ENCODE data around the gene S100P.

The S100P gene

GRCh38 chr4:6697131-6697530 is 3.5 kb downstream of the S100P start:
- no peak for DNase-seq (ENCODE audit: low read depth in 2 of 2)

DNA sequence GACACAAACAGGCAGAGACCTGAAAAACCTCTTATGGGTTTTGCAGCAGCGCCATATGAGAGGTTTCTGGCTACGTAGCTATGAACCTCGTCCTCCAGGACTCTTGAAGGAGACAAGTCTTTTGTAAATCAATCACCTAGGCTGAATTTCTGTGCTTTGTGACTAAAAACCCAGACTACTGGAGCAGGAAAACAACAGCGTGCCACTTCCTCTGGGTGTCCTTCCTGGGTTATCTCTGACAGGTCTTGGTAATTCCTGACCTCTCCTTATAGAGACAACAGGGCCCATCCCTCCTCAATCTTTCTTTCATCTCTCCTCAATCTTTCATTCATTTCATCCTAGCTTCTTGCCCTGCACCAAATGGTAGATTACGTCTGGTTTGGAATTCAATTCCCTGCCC is 5.7 kb downstream of the S100P start:
- no peak for DNase-seq (ENCODE audit: low read depth in 2 of 2)

GRCh38 chr4:6699903-6700302 is 6.2 kb downstream of the S100P start:
- no peak for DNase-seq (ENCODE audit: low read depth in 2 of 2)

- peak in 1 of 2 donors; percentile 37 for DNase-seq (ENCODE audit: low read depth in 2 of 2)
Observed at GRCh38 chr4:6701371-6701770, 7.7 kb downstream of the S100P start.

GRCh38 chr4:6702761-6703160 is 9.1 kb downstream of the S100P start:
- DNase-seq (ENCODE audit: low read depth in 2 of 2): no peak

DNA sequence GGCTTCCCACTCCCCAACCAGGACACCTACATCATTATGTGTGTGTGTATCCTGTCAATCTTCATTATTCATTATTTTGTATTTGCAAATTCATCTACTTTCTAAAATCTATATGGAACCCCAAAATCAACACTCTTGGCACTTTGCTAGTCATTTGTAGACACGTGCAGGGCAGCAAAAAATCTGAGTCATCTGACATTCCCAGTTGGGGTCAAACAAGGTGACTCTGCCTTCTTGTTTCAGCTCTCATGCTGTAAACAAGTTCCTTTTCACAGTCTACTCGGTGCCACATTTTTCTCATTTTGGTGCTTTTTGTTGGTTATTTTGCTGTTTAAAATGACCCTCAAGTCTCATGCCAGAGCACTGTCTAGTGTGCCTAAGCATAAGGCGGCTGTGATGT is 10.1 kb downstream of the S100P start:
- no peak for DNase-seq (ENCODE audit: low read depth in 2 of 2)

DNA sequence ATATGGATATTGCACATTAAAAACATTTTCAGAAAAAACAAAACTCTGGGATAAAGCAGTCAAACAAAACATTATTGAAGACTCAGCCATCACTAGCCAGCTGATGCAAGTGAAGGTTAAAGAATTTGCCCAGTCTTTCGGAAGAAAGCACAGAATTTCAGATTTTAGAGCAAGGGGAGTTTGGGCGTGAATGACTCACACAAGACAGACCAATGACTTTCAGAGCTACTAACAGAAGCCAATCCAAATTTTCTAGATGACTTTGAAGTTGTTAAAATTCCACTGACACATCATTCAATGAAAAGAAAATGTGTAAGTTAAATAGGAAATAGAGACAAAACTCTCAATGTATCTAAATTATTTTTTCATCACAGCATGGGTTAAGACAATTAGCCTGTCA is 12.0 kb downstream of the S100P start:
- DNase-seq (ENCODE audit: low read depth in 2 of 2): no peak

DNA sequence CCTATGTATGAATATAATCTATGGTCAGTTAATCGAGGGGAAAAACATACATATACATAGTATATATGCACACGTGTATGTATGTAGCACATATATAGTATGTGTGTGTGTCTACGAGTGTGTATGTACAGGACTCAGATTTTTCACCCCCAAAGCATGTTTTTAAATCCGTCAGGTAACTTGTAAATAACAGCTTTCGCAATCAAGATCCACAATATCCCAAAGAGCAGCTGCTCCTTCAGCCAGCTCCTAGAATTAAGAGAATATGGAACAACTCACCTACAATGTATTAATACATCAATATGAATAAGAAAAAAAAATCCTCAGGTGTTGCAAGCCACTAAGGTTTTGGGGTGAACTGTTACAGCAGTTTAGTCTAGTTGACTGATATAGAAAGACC is 12.5 kb downstream of the S100P start:
- DNase-seq (ENCODE audit: low read depth in 2 of 2): no peak

DNA sequence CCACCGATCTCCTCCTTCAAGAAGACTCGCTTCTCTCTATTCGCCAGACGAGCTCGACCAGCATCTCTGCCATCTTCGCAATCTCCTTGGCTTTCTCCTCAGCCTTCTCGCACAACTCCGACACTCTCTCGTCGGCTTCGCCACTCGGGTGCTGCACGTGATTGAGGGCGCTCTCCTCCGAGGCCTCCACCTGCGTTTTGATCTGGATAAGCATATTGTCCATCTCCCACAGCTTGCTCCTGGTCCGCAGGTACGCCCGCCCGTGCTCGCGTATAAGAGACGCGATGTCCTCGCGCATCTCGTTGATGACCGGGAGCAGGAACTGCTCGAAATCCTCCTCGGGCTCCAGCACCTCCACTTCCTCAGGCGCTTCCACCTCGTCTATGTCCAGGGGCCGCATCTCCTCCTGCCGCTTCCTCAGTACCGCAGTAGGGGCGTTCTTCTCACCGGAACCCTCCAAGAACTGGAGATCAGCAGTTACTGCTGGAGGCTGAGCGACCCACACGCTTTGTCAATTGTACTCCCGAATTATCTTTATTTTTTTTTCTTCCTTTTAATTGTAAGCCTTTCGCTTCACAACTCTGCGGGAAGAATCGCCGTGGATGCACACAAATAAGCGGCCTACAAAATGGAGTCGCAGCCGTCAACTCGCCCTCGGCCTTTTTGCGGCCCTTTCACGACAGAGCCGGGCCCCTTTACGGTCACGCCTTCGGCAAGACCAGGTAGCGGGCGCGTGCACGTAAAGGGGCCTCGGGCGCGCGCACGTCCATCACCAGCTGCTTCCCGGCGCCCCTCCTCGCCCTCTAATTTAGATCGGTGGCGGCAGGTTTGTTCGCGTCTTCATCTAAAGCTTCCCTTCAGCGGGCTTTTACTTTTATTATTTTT is 15.8 kb downstream of the S100P start, which contains the start of gene MRFAP1L1:
MRFAP1L1 (minus strand) TSS at position 636 of the 885 bp plus-strand sequence; CDS start at position 400, 236 bp downstream.
- peak; percentile 92 to 96 for DNase-seq (ENCODE audit: low read depth in 2 of 2)

DNA sequence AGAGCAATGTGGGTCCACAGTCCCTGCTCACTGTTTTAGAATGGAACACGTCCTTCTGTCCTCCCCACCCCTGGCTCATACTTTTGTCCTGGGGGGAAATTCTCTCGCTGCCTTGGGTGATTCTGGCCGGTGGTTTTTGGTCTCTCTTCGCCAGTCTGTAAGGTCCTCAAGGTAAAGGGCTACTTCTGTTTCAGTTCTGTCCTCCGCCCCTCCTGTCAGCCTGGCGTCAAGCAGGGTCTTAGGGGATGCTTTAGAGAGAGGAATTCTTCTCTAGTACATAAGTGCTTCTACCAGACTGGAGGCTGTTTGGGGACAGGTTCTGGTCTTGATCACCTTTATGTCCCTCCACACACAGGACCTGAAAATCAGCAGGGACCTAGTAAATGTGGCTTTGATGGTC is 16.6 kb downstream of the S100P start:
- DNase-seq (ENCODE audit: low read depth in 2 of 2): no peak

- no peak for DNase-seq (ENCODE audit: low read depth in 2 of 2)
Observed at GRCh38 chr4:6710996-6711395, 17.3 kb downstream of the S100P start.

DNA sequence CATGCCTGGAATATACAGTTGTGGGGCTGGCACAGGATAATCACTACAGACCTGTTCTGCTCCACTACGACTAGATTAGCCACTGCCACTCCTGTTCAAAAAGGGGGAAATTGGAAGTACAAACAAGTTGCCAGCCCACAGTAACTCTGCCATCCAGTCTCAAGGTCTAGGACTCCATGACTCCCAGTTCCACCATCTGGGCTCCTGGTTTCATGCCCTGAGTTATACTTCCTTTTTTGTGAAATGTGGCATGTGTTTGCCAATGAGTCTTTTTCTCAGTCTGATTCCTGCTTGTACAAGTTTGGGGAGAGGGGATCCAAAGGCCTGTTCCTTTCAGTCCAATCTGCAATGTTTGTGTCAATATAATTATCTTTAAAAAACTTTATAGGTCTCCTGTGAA is 21.3 kb downstream of the S100P start:
- no peak for DNase-seq (ENCODE audit: low read depth in 2 of 2)

DNA sequence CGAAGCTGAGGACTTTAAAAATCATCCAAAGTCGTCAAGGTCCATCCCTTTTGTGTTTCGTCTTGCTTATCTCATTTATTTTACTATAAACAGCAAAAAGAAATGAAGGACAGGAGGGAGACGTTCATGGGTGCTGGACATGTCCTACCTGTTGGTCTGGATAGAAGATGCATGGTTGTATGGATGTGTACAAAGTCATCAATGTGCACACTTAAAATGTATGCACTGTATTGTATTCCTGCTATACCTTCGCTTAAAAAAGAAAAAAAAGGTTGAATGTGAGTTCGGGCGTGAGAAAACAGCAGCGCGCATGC is 22.0 kb downstream of the S100P start:
- DNase-seq (ENCODE audit: low read depth in 2 of 2): no peak

DNA sequence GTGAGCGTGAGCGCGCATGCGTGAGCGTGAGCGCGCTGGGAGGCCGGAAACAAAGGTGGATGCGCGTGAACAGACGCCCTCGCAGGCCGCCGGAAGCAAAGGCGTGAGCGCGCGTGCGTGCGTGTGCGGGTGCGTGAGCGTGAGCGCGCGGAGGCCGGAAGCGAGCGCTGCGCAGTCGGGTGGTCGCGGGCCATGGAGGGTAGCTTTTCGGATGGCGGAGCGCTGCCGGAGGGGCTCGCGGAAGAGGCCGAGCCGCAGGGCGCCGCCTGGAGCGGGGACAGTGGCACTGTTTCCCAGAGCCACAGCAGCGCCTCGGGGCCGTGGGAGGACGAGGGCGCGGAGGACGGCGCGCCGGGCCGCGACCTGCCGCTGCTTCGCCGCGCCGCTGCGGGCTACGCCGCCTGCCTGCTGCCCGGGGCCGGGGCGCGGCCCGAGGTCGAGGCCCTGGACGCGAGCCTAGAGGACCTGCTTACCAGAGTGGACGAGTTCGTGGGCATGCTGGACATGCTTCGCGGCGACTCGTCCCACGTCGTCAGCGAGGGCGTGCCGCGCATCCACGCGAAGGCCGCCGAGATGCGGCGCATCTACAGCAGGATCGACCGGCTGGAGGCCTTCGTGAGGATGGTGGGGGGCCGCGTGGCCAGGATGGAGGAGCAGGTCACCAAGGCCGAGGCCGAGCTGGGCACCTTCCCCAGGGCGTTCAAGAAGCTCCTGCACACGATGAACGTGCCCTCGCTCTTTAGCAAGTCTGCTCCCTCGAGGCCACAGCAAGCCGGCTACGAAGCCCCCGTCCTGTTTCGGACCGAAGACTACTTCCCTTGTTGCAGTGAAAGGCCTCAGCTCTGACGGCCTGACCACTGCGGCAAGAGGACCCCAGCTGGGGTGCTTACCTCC is 22.6 kb downstream of the S100P start, which contains the start of gene BLOC1S4:
BLOC1S4 (plus strand) TSS at position 157 of the 894 bp plus-strand sequence; CDS start at position 193, 36 bp downstream.
- peak; percentile 77 to 80 for DNase-seq (ENCODE audit: low read depth in 2 of 2)

GRCh38 chr4:6716958-6717655 is 23.4 kb downstream of the S100P start:
- no peak for DNase-seq (ENCODE audit: low read depth in 2 of 2)

- DNase-seq (ENCODE audit: low read depth in 2 of 2): no peak
Observed at GRCh38 chr4:6718932-6719610, 25.4 kb downstream of the S100P start.

DNA sequence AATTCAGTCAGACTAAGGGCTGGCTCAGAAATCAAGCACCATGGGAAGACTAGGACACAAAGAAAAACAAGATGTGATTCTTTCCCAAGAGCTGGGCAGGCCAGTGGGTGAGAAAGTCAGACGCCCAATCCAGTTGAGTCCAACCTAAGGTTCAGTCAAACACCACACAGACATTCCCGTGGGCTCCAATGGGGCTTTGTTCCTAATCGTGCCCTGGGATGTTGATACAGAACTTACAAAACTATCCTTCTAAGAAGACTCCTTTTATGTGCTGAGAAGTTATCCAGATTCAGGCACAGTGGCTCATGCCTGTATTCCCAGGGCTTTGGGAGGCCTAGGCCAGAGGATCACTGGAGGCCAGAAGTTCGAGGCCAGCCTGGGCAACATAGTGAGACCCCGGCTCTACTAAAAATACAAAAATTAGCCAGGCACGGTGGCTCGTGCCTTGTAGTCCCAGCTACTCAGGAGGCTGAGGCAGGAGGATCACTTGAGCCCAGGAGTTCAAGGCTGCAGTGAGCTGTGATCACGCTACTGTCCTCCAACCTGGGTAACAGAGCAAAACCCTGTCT is 26.0 kb downstream of the S100P start:
- DNase-seq (ENCODE audit: low read depth in 2 of 2): no peak

GRCh38 chr4:6720202-6720699 is 26.6 kb downstream of the S100P start:
- DNase-seq (ENCODE audit: low read depth in 2 of 2): peak; percentile 49 to 75

GRCh38 chr4:6721121-6721520 is 27.4 kb downstream of the S100P start:
- DNase-seq (ENCODE audit: low read depth in 2 of 2): no peak

DNA sequence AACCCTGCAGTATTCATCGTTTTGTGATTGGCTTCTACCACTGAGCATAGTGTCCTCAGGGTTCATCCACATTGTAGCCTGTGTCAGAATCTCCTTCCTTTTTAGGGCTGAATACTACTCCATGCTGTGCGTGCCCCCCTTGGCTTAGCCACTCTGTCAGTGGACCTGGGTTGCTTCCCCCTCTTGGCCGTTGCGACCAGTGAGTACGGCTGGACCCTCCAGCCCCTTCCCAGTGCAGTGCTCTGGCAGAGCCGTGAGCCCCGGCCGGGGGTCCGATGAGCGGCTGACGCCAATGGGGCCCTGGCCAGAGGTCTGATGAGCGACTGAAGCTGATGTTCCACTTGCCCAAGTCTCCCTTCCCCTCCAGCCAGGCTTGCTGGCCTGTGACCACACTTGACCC is 29.2 kb downstream of the S100P start:
- DNase-seq (ENCODE audit: low read depth in 2 of 2): no peak

GRCh38 chr4:6723851-6724250 is 30.2 kb downstream of the S100P start:
- DNase-seq (ENCODE audit: low read depth in 2 of 2): no peak
